AG08395 (cell line): ENCODE data around the gene CDPF1.
"Not testable (repeated sequence)": the region's sequence is repeated elsewhere in the genome, so short reads cannot be mapped to it uniquely, and the experiment has no call there.

Experiments
- DNase-seq: peaks from one replicate; pipeline ENCODE4 v3.0.0; 2012; ENCODE audit warnings: mixed read lengths, low spot score

The CDPF1 gene

GRCh38 chr22:46281866-46282678, 32.0 kb upstream of the CDPF1 start:
- no peak for DNase-seq

- no peak for DNase-seq
These were observed 31.0 kb upstream of the CDPF1 start for GRCh38 chr22:46280999-46281623.

GRCh38 chr22:46280063-46280817, 30.1 kb upstream of the CDPF1 start:
- no peak for DNase-seq

- no peak for DNase-seq
These were observed 28.9 kb upstream of the CDPF1 start for GRCh38 chr22:46278656-46279645.

GRCh38 chr22:46276563-46276962, 26.5 kb upstream of the CDPF1 start:
- no peak for DNase-seq

- peak; percentile 29 for DNase-seq
These were observed 25.5 kb upstream of the CDPF1 start for GRCh38 chr22:46275455-46276122.

GRCh38 chr22:46274381-46274780, 24.3 kb upstream of the CDPF1 start:
- no peak for DNase-seq

- DNase-seq = no peak
These were observed 23.5 kb upstream of the CDPF1 start for GRCh38 chr22:46273432-46274148.

- DNase-seq = no peak
These were observed 22.8 kb upstream of the CDPF1 start for GRCh38 chr22:46272762-46273431.

GRCh38 chr22:46272196-46272595, 22.1 kb upstream of the CDPF1 start:
- DNase-seq = no peak

- DNase-seq = no peak
These were observed 19.5 kb upstream of the CDPF1 start for GRCh38 chr22:46269564-46269963.

- peak; percentile 98 for DNase-seq
These were observed 17.6 kb upstream of the CDPF1 start, which contains the start of gene TTC38 for GRCh38 chr22:46267431-46268279. Gene TTC38 (plus strand): TSS chr22:46268008. CDS start chr22:46268040, 32 bp downstream.

- not testable (repeated sequence) for DNase-seq
These were observed 15.5 kb upstream of the CDPF1 start for GRCh38 chr22:46265627-46266026.

GRCh38 chr22:46264520-46264919, 14.4 kb upstream of the CDPF1 start:
- DNase-seq = not testable (repeated sequence)

GRCh38 chr22:46263216-46263590, 13.1 kb upstream of the CDPF1 start, which contains the start of gene PKDREJ:
Gene PKDREJ (minus strand): TSS chr22:46263343. CDS start chr22:46263322, 21 bp downstream.
- no peak for DNase-seq

GRCh38 chr22:46262449-46263215, 12.5 kb upstream of the CDPF1 start:
- no peak for DNase-seq

- DNase-seq = no peak
These were observed 9.9 kb upstream of the CDPF1 start for GRCh38 chr22:46260038-46260437.

- DNase-seq = no peak
These were observed 9.3 kb upstream of the CDPF1 start for GRCh38 chr22:46259374-46259773.
